H1 (cell line): Measurements from ENCODE around the gene OSBPL5. TPM values are rescaled to one million over a fixed set of nuclear protein-coding genes. Genes with fewer than 3 reads are reported as not detected.

Experiments used
- CTCF ChIA-PET: fragments of 300-600 bp; sonication (Branson Sonifier 250); formaldehyde crosslinking; loops from one replicate; lab custom pipeline; 2021; ENCODE audit not compliant: partially characterized antibody; lab: Charles Lee
- POLR2A ChIA-PET: fragments of 300-600 bp; sonication (Branson Sonifier 250); formaldehyde crosslinking; loops from one replicate; lab custom pipeline; 2021; ENCODE audit warnings: inconsistent platforms; ENCODE audit not compliant: partially characterized antibody; lab: Charles Lee
- DNase-seq, 2 experiments: peaks; one replicate each; pipeline versions ENCODE4 v3.0.0 to v3.0.0-alpha.2; 2010 to 2022; ENCODE audit warnings: low spot score in 2 of 2, low read depth in 1 of 2, mixed read lengths in 1 of 2
- FAIRE-seq: peaks from 2 replicates; lab custom pipeline; 2011; peaks lifted over from hg19 to GRCh38; lab: Jason Lieb, UNC
- H2AFZ ChIP-seq: 2 replicates; pipeline ENCODE4 v1.8.1; 2012; ENCODE audit warnings: low read length, inconsistent platforms
- H2AK5ac ChIP-seq: 2 replicates; pipeline ENCODE4 v1.6.1; 2013; ENCODE audit warnings: low read depth, low read length
- H2BK120ac ChIP-seq: replicated peaks from 2 replicates; pipeline ENCODE3; 2013; ENCODE audit warnings: low read depth, low read length, inconsistent platforms
- H2BK12ac ChIP-seq: 2 replicates; pipeline ENCODE4 v1.6.1; 2013; ENCODE audit warnings: low read depth, low read length
- H2BK15ac ChIP-seq: 2 replicates; pipeline ENCODE4 v1.6.1; 2013; ENCODE audit warnings: low read length
- H2BK20ac ChIP-seq: 2 replicates; pipeline ENCODE4 v1.6.1; 2013; ENCODE audit warnings: low read length
- H2BK5ac ChIP-seq: 2 replicates; pipeline ENCODE4 v1.6.1; 2013; ENCODE audit warnings: low read depth, low read length
- H3K14ac ChIP-seq: 2 replicates; pipeline ENCODE4 v1.6.1; 2013; ENCODE audit warnings: inconsistent platforms; ENCODE audit not compliant: insufficient read length
- H3K18ac ChIP-seq: 2 replicates; pipeline ENCODE4 v1.6.1; 2013; ENCODE audit warnings: low read length; ENCODE audit errors: extremely low read depth
- H3K23ac ChIP-seq: 2 replicates; pipeline ENCODE4 v1.6.1; 2013; ENCODE audit warnings: inconsistent platforms; ENCODE audit not compliant: insufficient read length
- H3K23me2 ChIP-seq: 2 replicates; pipeline ENCODE4 v1.6.1; 2013; ENCODE audit warnings: low read depth, low read length
- H3K27ac ChIP-seq: 2 replicates; pipeline ENCODE4 v1.6.1; 2011; ENCODE audit warnings: low read depth, low read length, inconsistent platforms
- H3K27me3 ChIP-seq, 4 experiments: replicated peaks in 1 of 4; 1 replicate in 1 of 4; 2 replicates in 3 of 4; pipeline versions ENCODE4 v1.6.1 to v1.8.1; 2011 to 2013; ENCODE audit warnings: low read length in 3 of 4, mild to moderate bottlenecking in 3 of 4, inconsistent platforms in 2 of 4, mixed read lengths in 2 of 4, moderate library complexity in 1 of 4; ENCODE audit not compliant: control insufficient read depth in 3 of 4, insufficient read depth in 3 of 4; ENCODE audit errors: extremely low read depth in 1 of 4
- H3K36me3 ChIP-seq, 4 experiments: 2 replicates each; pipeline versions ENCODE4 v1.6.1 to v1.8.1; 2011 to 2013; ENCODE audit warnings: mild to moderate bottlenecking in 4 of 4, low read length in 3 of 4, moderate library complexity in 2 of 4, control low read depth in 1 of 4, inconsistent platforms in 1 of 4; ENCODE audit not compliant: insufficient read depth in 4 of 4, control insufficient read depth in 2 of 4
- H3K4ac ChIP-seq: replicated peaks from 2 replicates; pipeline ENCODE3; 2013; ENCODE audit warnings: low read length, low read depth, mixed read lengths, inconsistent platforms; ENCODE audit not compliant: insufficient read length
- H3K4me1 ChIP-seq, 4 experiments: replicated peaks in 1 of 4; 1 replicate in 1 of 4; 2 replicates in 3 of 4; pipeline versions ENCODE4 v1.6.1 to v1.8.1; 2011 to 2013; ENCODE audit warnings: low read length in 3 of 4, inconsistent platforms in 2 of 4, mixed read lengths in 1 of 4; ENCODE audit not compliant: insufficient read depth in 4 of 4, control insufficient read depth in 3 of 4
- H3K4me2 ChIP-seq, 2 experiments: 2 replicates each; pipeline versions ENCODE4 v1.6.1 to v1.8.1; 2011 to 2013; ENCODE audit warnings: low read depth in 2 of 2, low read length in 2 of 2, control low read depth in 1 of 2, inconsistent platforms in 1 of 2, mild to moderate bottlenecking in 1 of 2; ENCODE audit not compliant: insufficient read depth in 1 of 2
- H3K4me3 ChIP-seq, 4 experiments: fragments of 200-600, 300-600 bp in 1 of 4; sonication (generic), shearing (Covaris generic), sonication (Bioruptor Twin) in 1 of 4; 2 replicates each; pipeline versions ENCODE4 v1.5.1 to v1.8.1; 2011 to 2016; ENCODE audit warnings: low read length in 4 of 4, low read depth in 3 of 4, control low read depth in 2 of 4, inconsistent platforms in 2 of 4, mild to moderate bottlenecking in 2 of 4, mixed read lengths in 1 of 4, moderate library complexity in 1 of 4; ENCODE audit not compliant: insufficient read depth in 2 of 4; ENCODE audit errors: extremely low read depth in 1 of 4
- H3K56ac ChIP-seq: replicated peaks from 2 replicates; pipeline ENCODE3; 2013; ENCODE audit warnings: low read depth, mild to moderate bottlenecking, mixed read lengths, low read length, inconsistent platforms; ENCODE audit not compliant: insufficient read length
- H3K79me1 ChIP-seq: 2 replicates; pipeline ENCODE4 v1.6.1; 2013; ENCODE audit warnings: low read depth, low read length, control low read depth
- H3K79me2 ChIP-seq, 2 experiments: 2 replicates each; pipeline versions ENCODE4 v1.6.1 to v1.8.1; 2012 to 2013; ENCODE audit warnings: low read length in 2 of 2, mild to moderate bottlenecking in 2 of 2, inconsistent platforms in 1 of 2; ENCODE audit not compliant: insufficient read depth in 2 of 2, control insufficient read depth in 1 of 2
- H3K9ac ChIP-seq, 4 experiments: replicated peaks in 1 of 4; 1 replicate in 1 of 4; 2 replicates in 3 of 4; pipeline versions ENCODE4 v1.6.1 to v1.8.1; 2011 to 2013; ENCODE audit warnings: low read depth in 3 of 4, low read length in 3 of 4, control low read depth in 2 of 4, mild to moderate bottlenecking in 2 of 4, moderate library complexity in 2 of 4, inconsistent platforms in 1 of 4; ENCODE audit errors: extremely low read depth in 1 of 4
- H3K9me3 ChIP-seq, 2 experiments: 2 replicates each; pipeline versions ENCODE4 v1.6.1 to v1.8.1; 2012 to 2013; ENCODE audit warnings: mild to moderate bottlenecking in 2 of 2, moderate library complexity in 2 of 2, control low read depth in 1 of 2, inconsistent platforms in 1 of 2, low read depth in 1 of 2, low read length in 1 of 2, mixed read lengths in 1 of 2; ENCODE audit not compliant: insufficient read depth in 2 of 2
- H4K20me1 ChIP-seq, 2 experiments: replicated peaks in 1 of 2; 2 replicates each; pipeline versions ENCODE3 to v1.8.1; 2011 to 2013; ENCODE audit warnings: inconsistent platforms in 2 of 2, low read length in 2 of 2, mild to moderate bottlenecking in 1 of 2; ENCODE audit not compliant: insufficient read depth in 2 of 2, control insufficient read depth in 1 of 2
- H4K5ac ChIP-seq: 2 replicates; pipeline ENCODE4 v1.6.1; 2013; ENCODE audit warnings: low read length, low read depth, mixed read lengths, inconsistent platforms; ENCODE audit not compliant: insufficient read length
- H4K8ac ChIP-seq: 2 replicates; pipeline ENCODE4 v1.8.0; 2013; ENCODE audit warnings: mild to moderate bottlenecking, moderate library complexity, low read length, inconsistent platforms; ENCODE audit not compliant: insufficient read depth; ENCODE audit errors: extremely low read depth
- H4K91ac ChIP-seq: replicated peaks from 2 replicates; pipeline ENCODE3; 2013; ENCODE audit warnings: low read length, mixed read lengths, inconsistent platforms; ENCODE audit not compliant: insufficient read length
- BACH1 ChIP-seq: IDR thresholded peaks from 2 replicates; pipeline ENCODE4 v1.6.1; 2012; ENCODE audit warnings: low read length, improper control_type of control experiment
- MAFK ChIP-seq: IDR thresholded peaks from 2 replicates; pipeline ENCODE4 v1.6.1; 2012; ENCODE audit warnings: low read depth, mild to moderate bottlenecking, improper control_type of control experiment, low read length
- RBBP5 ChIP-seq: IDR thresholded peaks from 2 replicates; pipeline ENCODE4 v1.7.1; 2012; ENCODE audit warnings: low read depth, mild to moderate bottlenecking, inconsistent platforms, low read length, moderate library complexity, borderline replicate concordance
- WGBS, 2 experiments: shearing (Covaris generic) in 1 of 2; methylation state at CpG; one replicate each; pipeline versions ENCODE4 v1.1.6 to v1.1.7; 2013 to 2015; ENCODE audit warnings: low lambda C conversion rate in 2 of 2, mixed read lengths in 2 of 2, inconsistent platforms in 1 of 2, low coverage in 1 of 2, missing lambda C conversion rate in 1 of 2; ENCODE audit not compliant: insufficient replicate concordance in 2 of 2, insufficient coverage in 1 of 2, insufficient read length in 1 of 2; ENCODE audit errors: extremely low coverage in 1 of 2, missing lambda C conversion rate in 1 of 2; 5-methylcytosine and 5-hydroxymethylcytosine counted together
- polyA plus RNA-seq, 7 experiments: library from polyadenylated mRNA; depleted of rRNA in 3 of 7; stranded (reverse) in 5 of 7; unstranded in 2 of 7; fragments of >200 nt in 5 of 7; fragments of 200-250 nt in 2 of 7; gene quantifications; 1 replicate in 5 of 7; 2 replicates in 1 of 7; 4 replicates in 1 of 7; pipeline versions ENCODE4 v1.2.1 to v1.2.3, GENCODE V29; 2011 to 2013; ENCODE audit warnings: missing spikeins in 2 of 7, mixed read lengths in 2 of 7
- total RNA-seq: library from RNA; stranded (reverse); fragmentation: NEBNext Ultra II Directional; extraction: Animal tissue kit (Norgen Biotek cat#: 25700); gene quantifications from 2 replicates; pipeline ENCODE4 v1.2.1, GENCODE V29; 2021

Gene OSBPL5
- total and polyA plus RNA-seq, 2 of the 8 experiments (the other 6 are each of a cell fraction or from before 2014, with no cell fraction given), result 3.4 to 9.9 TPM

- peak overlapping the region; percentile 0; the same call in 1 of the 2 replicates for H2BK5ac ChIP-seq
- H4K8ac ChIP-seq, result no peak overlapping the region
- no peak overlapping the region for H3K23ac ChIP-seq
- no peak overlapping the region for H3K14ac ChIP-seq
- H3K9me3 ChIP-seq, result no peaks in the 10 kb centered on the region
- no peak overlapping the region for H2AFZ ChIP-seq
- FAIRE-seq (no peak), DNase-seq (no peak)
- CTCF ChIA-PET, result interaction anchor here (0.9 to 20.3 kb wide), 9 partner anchors 8 to 106 kb away, joined by 3 to 434 read pairs (median 5); no protein-coding TSS in a partner anchor
- peak; percentile 65 for TF ChIP-seq BACH1
- TF ChIP-seq MAFK, result peak; percentile 65; the same call in 1 of the 2 replicates
- no peak for TF ChIP-seq RBBP5
- POLR2A ChIA-PET, result interaction anchor here (0.6 to 2.3 kb wide), 8 partner anchors 9 to 52 kb away, joined by 3 to 8 read pairs (median 4); no protein-coding TSS in a partner anchor
- H3K4me3 ChIP-seq, result 0 out of 8 replicates have a peak overlapping the region, but pooled peaks of 1 of the 4 experiments have one; percentile 2
- no peak overlapping the region for H4K5ac ChIP-seq
- H3K36me3 ChIP-seq, result peaks cover 0 to 20% (median 2%) of the 10 kb centered on the region in 4 experiments; a peak in 3 of 8 replicates
- H3K27ac ChIP-seq, result no peak overlapping the region
- no peak overlapping the region for H2AK5ac ChIP-seq
- H3K23me2 ChIP-seq, result peaks cover 3% of the 10 kb centered on the region; the same call in 1 of the 2 replicates
- no peak overlapping the region for H2BK20ac ChIP-seq
- no peak overlapping the region for H3K56ac ChIP-seq
- H3K79me2 ChIP-seq, result peaks cover 22 to 94% of the 10 kb centered on the region in 2 experiments
- H2BK120ac ChIP-seq, result no peak overlapping the region
- no peak overlapping the region; the same call in 1 of the 2 replicates for H3K18ac ChIP-seq
- H3K9ac ChIP-seq, result no peak overlapping the region
- 79% methylated on average over 13 of the region's 13 CpGs; no CpG with 5 or more reads in 1 of the 2 experiments for WGBS, 2 experiments
- peaks cover 0 to 17% (median 11%) of the 10 kb centered on the region in 4 experiments; a peak in 6 of 7 replicates for H3K4me1 ChIP-seq
- H4K91ac ChIP-seq, result peak overlapping the region; percentile 23
- no peaks in the 10 kb centered on the region for H3K27me3 ChIP-seq
- peaks cover 37 to 51% of the 10 kb centered on the region in 2 experiments for H4K20me1 ChIP-seq
- H3K4me2 ChIP-seq, result peak overlapping the region; percentile 8 to 56
- H2BK15ac ChIP-seq, result no peak overlapping the region
- H2BK12ac ChIP-seq, result no peak overlapping the region
- H3K4ac ChIP-seq, result no peak overlapping the region
- H3K79me1 ChIP-seq, result peaks cover 34% of the 10 kb centered on the region
Observed at GRCh38 chr11:3051196-3052108, 113.7 kb downstream of the OSBPL5 start.
